ENCODE results near the gene POLR1A.

POLR1A gene

DNA sequence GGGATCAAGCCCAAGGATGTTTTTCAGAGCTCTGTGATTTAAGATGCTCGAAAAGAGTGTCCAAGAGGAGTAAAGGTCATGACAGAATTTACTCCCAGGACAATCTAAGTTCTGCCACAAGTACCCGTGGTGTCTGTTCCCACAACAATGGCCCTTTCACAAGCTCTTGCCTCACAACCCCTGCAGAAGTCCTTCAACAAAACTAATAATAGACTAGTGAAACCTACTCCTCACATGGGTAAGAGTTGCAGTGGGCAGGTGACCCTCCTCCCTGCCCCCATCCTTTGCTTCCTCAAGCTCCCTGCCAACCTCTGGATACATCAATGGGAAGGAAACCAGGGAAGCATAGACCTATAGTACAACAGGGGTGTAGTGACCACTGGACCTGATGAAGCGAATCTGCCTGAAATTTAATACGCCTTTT, 35.3 kb upstream of the POLR1A start:
- TF ChIP-seq, protein P1, sequence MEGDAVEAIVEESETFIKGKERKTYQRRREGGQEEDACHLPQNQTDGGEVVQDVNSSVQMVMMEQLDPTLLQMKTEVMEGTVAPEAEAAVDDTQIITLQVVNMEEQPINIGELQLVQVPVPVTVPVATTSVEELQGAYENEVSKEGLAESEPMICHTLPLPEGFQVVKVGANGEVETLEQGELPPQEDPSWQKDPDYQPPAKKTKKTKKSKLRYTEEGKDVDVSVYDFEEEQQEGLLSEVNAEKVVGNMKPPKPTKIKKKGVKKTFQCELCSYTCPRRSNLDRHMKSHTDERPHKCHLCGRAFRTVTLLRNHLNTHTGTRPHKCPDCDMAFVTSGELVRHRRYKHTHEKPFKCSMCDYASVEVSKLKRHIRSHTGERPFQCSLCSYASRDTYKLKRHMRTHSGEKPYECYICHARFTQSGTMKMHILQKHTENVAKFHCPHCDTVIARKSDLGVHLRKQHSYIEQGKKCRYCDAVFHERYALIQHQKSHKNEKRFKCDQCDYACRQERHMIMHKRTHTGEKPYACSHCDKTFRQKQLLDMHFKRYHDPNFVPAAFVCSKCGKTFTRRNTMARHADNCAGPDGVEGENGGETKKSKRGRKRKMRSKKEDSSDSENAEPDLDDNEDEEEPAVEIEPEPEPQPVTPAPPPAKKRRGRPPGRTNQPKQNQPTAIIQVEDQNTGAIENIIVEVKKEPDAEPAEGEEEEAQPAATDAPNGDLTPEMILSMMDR (conservative IDR thresholded peaks at IDR 0.05; ENCODE audit: control insufficient read depth, insufficient read depth, low read depth, low read length): no peak
- no peak for DNase-seq (ENCODE audit: low read depth)
- no peak overlapping the region for H3K4me3 ChIP-seq (ENCODE audit: control insufficient read depth, low read depth, low read length)

GRCh38 chr2:86139981-86140380, 34.3 kb upstream of the POLR1A start:
- H3K4me3 ChIP-seq (ENCODE audit: control insufficient read depth, low read depth, low read length): no peak overlapping the region
- no peak for DNase-seq (ENCODE audit: low read depth)
- TF ChIP-seq, protein P1 (conservative IDR thresholded peaks at IDR 0.05; ENCODE audit: control insufficient read depth, insufficient read depth, low read depth, low read length): no peak

DNA sequence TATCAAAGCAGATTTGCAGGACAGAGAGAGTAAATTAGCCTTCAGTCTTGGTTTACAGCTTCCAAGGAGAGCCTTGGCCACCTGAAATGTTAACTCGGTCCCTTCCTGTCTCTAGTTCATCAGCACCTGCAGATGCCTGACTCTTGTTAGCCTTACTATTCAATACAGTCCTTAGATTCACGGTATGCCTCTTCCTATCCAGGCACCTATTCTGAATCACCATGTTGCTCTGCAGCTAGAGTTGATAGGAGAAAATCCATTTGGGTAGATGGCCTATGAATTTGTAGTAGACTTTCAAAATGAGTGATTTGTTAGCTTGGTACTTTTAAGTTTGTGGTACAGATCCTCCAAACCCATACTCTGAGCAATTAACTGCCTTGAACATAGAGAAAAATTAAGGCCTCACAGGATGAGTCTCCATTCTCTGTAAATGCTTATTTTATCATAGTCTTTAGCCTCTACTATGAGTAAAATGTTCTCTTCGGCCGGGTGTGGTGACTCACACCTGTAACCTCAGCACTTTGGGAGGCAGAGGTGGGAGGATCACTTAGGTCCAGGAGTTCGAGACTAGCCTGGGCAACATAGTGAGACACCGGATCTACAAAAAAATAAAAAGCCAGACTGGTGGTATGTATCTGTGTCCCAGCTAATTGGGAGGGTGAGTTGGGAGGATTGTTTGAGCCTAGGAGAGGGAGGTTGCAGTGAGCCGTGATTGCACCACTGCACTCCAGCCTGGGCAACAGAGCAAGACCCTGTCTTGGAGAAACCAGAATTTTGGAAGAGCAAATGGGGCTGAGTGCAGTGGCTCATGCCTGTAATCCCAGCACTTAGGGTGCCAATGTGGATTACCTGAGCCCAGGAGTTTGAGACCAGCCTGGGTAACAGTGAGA, 33.3 kb upstream of the POLR1A start:
- TF ChIP-seq, protein P1 (conservative IDR thresholded peaks at IDR 0.05; ENCODE audit: control insufficient read depth, insufficient read depth, low read depth, low read length): no peak
- H3K4me3 ChIP-seq (ENCODE audit: control insufficient read depth, low read depth, low read length): no peak overlapping the region
- DNase-seq (ENCODE audit: low read depth): no peak

- H3K4me3 ChIP-seq (ENCODE audit: control insufficient read depth, low read depth, low read length): no peak overlapping the region
- TF ChIP-seq, protein P1 (conservative IDR thresholded peaks at IDR 0.05; ENCODE audit: control insufficient read depth, insufficient read depth, low read depth, low read length): no peak
- no peak for DNase-seq (ENCODE audit: low read depth)
These were observed 30.5 kb upstream of the POLR1A start for GRCh38 chr2:86136141-86136540.

DNA sequence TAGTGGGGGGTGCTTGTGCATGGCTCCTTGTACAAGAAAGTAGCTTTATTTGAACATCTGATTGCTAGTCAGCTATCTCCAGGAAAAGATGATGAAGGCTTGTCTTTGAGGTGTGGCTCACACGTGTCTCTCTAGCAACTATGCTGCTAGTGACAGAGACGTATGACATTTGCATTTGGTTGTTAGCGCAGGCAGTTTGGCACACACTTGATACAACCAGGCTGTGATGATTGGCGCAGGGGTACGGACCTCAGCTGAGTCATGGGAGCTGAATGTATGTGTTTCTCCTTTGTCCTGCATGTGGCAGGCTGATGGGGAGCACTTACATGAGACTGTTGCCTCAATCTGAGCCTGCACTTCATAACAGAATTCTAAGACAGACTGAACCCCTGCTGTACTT, 30.0 kb upstream of the POLR1A start:
- no peak overlapping the region for H3K4me3 ChIP-seq (ENCODE audit: control insufficient read depth, low read depth, low read length)
- TF ChIP-seq, protein P1 (conservative IDR thresholded peaks at IDR 0.05; ENCODE audit: control insufficient read depth, insufficient read depth, low read depth, low read length): no peak
- no peak for DNase-seq (ENCODE audit: low read depth)

DNA sequence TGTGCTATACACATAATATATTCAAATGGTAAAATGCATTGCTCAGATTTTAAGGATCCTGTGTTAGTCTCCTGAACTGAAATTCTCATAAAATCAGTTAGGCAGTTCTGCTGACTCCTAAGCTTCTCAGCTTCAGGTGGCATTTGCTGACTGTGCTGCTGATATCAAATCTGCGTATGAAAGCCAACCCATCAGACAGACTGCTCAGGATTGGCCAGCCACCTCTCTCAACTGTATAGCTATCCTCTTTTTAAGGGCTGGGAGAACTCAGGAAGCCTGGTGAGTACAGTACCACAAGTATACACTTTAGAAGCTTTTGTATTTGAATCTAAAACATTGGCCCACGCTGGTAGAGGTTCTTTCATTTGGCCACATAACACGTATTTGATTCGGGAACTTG, 29.0 kb upstream of the POLR1A start:
- TF ChIP-seq, protein P1 (conservative IDR thresholded peaks at IDR 0.05; ENCODE audit: control insufficient read depth, insufficient read depth, low read depth, low read length): no peak
- no peak overlapping the region for H3K4me3 ChIP-seq (ENCODE audit: control insufficient read depth, low read depth, low read length)
- no peak for DNase-seq (ENCODE audit: low read depth)

Measured in fibroblast of mammary gland (primary cell).